Fibroblast of lung (primary cell): ENCODE results near the gene CPZ. TPM values are rescaled to one million over a fixed set of nuclear protein-coding genes. Genes with fewer than 3 reads are reported as not detected.

ENCODE experiments used
- DNase-seq, 2 donors: peaks; one replicate each; pipeline versions ENCODE4 v3.0.0 to v3.0.0-alpha.2; 2010; ENCODE audit warnings: low read depth in 2 of 2
- H2AFZ ChIP-seq: 2 replicates; pipeline ENCODE4 v1.5.1; 2012; ENCODE audit warnings: low read length, control low read depth, inconsistent platforms
- H3K27ac ChIP-seq: 2 replicates; pipeline ENCODE4 v1.5.1; 2011; ENCODE audit warnings: low read length, control low read depth; ENCODE audit not compliant: insufficient read depth
- H3K27me3 ChIP-seq: 2 replicates; pipeline ENCODE4 v1.5.1; 2011; ENCODE audit warnings: mild to moderate bottlenecking, low read length; ENCODE audit not compliant: control insufficient read depth, insufficient read depth
- H3K36me3 ChIP-seq: 2 replicates; pipeline ENCODE4 v1.5.1; 2011; ENCODE audit warnings: low read length; ENCODE audit not compliant: control insufficient read depth, insufficient read depth
- H3K4me1 ChIP-seq: 2 replicates; pipeline ENCODE4 v1.5.1; 2011; ENCODE audit warnings: low read length; ENCODE audit not compliant: control insufficient read depth, insufficient read depth; ENCODE audit errors: extremely low read depth
- H3K4me2 ChIP-seq: 2 replicates; pipeline ENCODE4 v1.5.1; 2011; ENCODE audit warnings: low read length, control low read depth; ENCODE audit not compliant: insufficient read depth; ENCODE audit errors: extremely low read depth
- H3K4me3 ChIP-seq, 4 experiments: fragments of 200-600 bp in 1 of 4; sonication (generic) in 1 of 4; replicated peaks in 1 of 4; 2 replicates each; pipeline ENCODE4 v1.5.1; 2011 to 2016; ENCODE audit warnings: low read length in 4 of 4, low read depth in 3 of 4, mild to moderate bottlenecking in 3 of 4, control low read depth in 2 of 4, inconsistent platforms in 1 of 4, mixed read lengths in 1 of 4; ENCODE audit not compliant: insufficient read depth in 1 of 4; ENCODE audit errors: control extremely low read depth in 1 of 4
- H3K79me2 ChIP-seq: 2 replicates; pipeline ENCODE4 v1.5.1; 2012; ENCODE audit warnings: mild to moderate bottlenecking, low read length, inconsistent platforms; ENCODE audit not compliant: control insufficient read depth, insufficient read depth
- H3K9ac ChIP-seq: 2 replicates; pipeline ENCODE4 v1.5.1; 2011; ENCODE audit warnings: mild to moderate bottlenecking, low read length, control low read depth; ENCODE audit not compliant: insufficient read depth
- H3K9me3 ChIP-seq: 2 replicates; pipeline ENCODE4 v1.5.1; 2012; ENCODE audit warnings: low read depth, low read length; ENCODE audit not compliant: control insufficient read depth, insufficient read depth
- H4K20me1 ChIP-seq: 2 replicates; pipeline ENCODE4 v1.5.1; 2011; ENCODE audit warnings: low read length; ENCODE audit not compliant: control insufficient read depth, insufficient read depth; ENCODE audit errors: extremely low read depth
- EZH2 ChIP-seq: IDR thresholded peaks from 2 replicates; pipeline ENCODE4 v1.5.1; 2012; ENCODE audit warnings: low read length, control low read depth, mild to moderate bottlenecking; ENCODE audit errors: missing control alignments
- polyA plus RNA-seq, 2 donors: library from polyadenylated mRNA; depleted of rRNA in 1 of 2; stranded (reverse) in 1 of 2; unstranded in 1 of 2; fragments of >200 nt; gene quantifications; 2 replicates each; pipeline ENCODE4 v1.2.1, GENCODE V29; 2011 to 2012; ENCODE audit warnings: missing spikeins in 1 of 2
- total RNA-seq: library from RNA; depleted of rRNA; stranded (reverse); fragments of >200 nt; gene quantifications from 2 replicates; pipeline ENCODE4 v1.2.1, GENCODE V29; 2014
- TF ChIP-seq, protein P1 (sequence below), 2 donors: IDR thresholded peaks in 1 of 2; conservative IDR thresholded peaks in 1 of 2; 1 replicate in 1 of 2; 2 replicates in 1 of 2; pipeline ENCODE4 v1.5.1; 2011 to 2012; ENCODE audit warnings: low read length in 2 of 2, control low read depth in 1 of 2, inconsistent platforms in 1 of 2, low read depth in 1 of 2, mild to moderate bottlenecking in 1 of 2

CPZ gene
- total and polyA plus RNA-seq, 2 donors (not counting 1 experiment from before 2014, with no cell fraction given), result 7.1 to 24.4 TPM

DNA sequence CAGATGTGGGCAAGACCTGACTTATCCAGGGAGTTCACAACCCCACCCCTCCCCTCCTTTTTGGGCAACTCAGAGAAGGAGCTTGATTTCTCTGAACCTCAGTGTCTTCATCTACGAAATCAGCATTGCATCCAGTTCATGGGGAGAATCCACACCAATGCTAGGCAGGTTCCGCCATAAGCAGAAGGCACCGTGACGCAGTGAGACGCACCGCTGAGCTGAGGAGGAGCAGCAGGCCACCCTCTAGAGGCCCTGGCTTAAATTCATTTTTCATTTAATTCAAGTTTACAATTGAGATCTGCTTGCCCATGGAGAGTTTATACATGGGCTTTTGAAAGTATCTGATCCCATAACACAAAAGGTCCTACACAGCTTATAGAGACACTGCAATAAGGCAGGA lies 55.7 kb downstream of the CPZ start:
- Histone ChIP-seq H3K4me3 (no peak overlapping the region), H3K9ac (no peak overlapping the region), H2AFZ (no peak overlapping the region), H3K36me3 (no peaks in the 10 kb centered on the region), H4K20me1 (no peaks in the 10 kb centered on the region), H3K9me3 (no peaks in the 10 kb centered on the region), H3K4me1 (no peaks in the 10 kb centered on the region), H3K4me2 (no peak overlapping the region), H3K27me3 (no peaks in the 10 kb centered on the region), H3K27ac (no peak overlapping the region), H3K79me2 (no peaks in the 10 kb centered on the region)
- TF ChIP-seq EZH2, result no peak
- TF ChIP-seq, protein P1, sequence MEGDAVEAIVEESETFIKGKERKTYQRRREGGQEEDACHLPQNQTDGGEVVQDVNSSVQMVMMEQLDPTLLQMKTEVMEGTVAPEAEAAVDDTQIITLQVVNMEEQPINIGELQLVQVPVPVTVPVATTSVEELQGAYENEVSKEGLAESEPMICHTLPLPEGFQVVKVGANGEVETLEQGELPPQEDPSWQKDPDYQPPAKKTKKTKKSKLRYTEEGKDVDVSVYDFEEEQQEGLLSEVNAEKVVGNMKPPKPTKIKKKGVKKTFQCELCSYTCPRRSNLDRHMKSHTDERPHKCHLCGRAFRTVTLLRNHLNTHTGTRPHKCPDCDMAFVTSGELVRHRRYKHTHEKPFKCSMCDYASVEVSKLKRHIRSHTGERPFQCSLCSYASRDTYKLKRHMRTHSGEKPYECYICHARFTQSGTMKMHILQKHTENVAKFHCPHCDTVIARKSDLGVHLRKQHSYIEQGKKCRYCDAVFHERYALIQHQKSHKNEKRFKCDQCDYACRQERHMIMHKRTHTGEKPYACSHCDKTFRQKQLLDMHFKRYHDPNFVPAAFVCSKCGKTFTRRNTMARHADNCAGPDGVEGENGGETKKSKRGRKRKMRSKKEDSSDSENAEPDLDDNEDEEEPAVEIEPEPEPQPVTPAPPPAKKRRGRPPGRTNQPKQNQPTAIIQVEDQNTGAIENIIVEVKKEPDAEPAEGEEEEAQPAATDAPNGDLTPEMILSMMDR (conservative IDR thresholded peaks at IDR 0.05 in 1 of 2, IDR thresholded peaks at IDR 0.05 in 1 of 2; ENCODE audit: low read depth in 1 of 2, low read length in 2 of 2), result no peak
- DNase-seq, result no peak

GRCh38 chr4:8648816-8649630 lies 56.5 kb downstream of the CPZ start:
- Histone ChIP-seq H2AFZ (no peak overlapping the region), H3K79me2 (no peaks in the 10 kb centered on the region), H3K9ac (no peak overlapping the region), H3K27ac (no peak overlapping the region), H4K20me1 (no peaks in the 10 kb centered on the region), H3K27me3 (no peaks in the 10 kb centered on the region), H3K36me3 (no peaks in the 10 kb centered on the region), H3K4me2 (no peak overlapping the region), H3K4me1 (no peaks in the 10 kb centered on the region), H3K9me3 (no peaks in the 10 kb centered on the region), H3K4me3 (no peak overlapping the region)
- TF ChIP-seq EZH2, result no peak
- TF ChIP-seq, protein P1 (conservative IDR thresholded peaks at IDR 0.05 in 1 of 2, IDR thresholded peaks at IDR 0.05 in 1 of 2; ENCODE audit: low read depth in 1 of 2, low read length in 2 of 2), result no peak
- DNase-seq, result no peak

GRCh38 chr4:8649631-8650361 lies 57.2 kb downstream of the CPZ start:
- no peaks in the 10 kb centered on the region for H4K20me1 ChIP-seq
- no peak overlapping the region for H3K27ac ChIP-seq
- H3K36me3 ChIP-seq, result no peaks in the 10 kb centered on the region
- DNase-seq, result no peak
- no peaks in the 10 kb centered on the region for H3K4me1 ChIP-seq
- no peak overlapping the region for H3K4me2 ChIP-seq
- no peaks in the 10 kb centered on the region for H3K9me3 ChIP-seq
- no peaks in the 10 kb centered on the region for H3K79me2 ChIP-seq
- H3K27me3 ChIP-seq, result no peaks in the 10 kb centered on the region
- no peak overlapping the region for H2AFZ ChIP-seq
- no peak overlapping the region for H3K4me3 ChIP-seq
- TF ChIP-seq, protein P1 (conservative IDR thresholded peaks at IDR 0.05 in 1 of 2, IDR thresholded peaks at IDR 0.05 in 1 of 2; ENCODE audit: low read depth in 1 of 2, low read length in 2 of 2), result no peak
- TF ChIP-seq EZH2, result no peak
- H3K9ac ChIP-seq, result no peak overlapping the region
